IMR-90 (cell line): ENCODE results near the gene KCTD13.

Experiments
- BHLHE40 ChIP-seq: fragments of 150-350 bp; IDR thresholded peaks from 2 replicates; pipeline ENCODE4 v1.6.1; 2016; ENCODE audit warnings: mild to moderate bottlenecking, low read depth, low read length
- CEBPB ChIP-seq: IDR thresholded peaks from 2 replicates; pipeline ENCODE4 v1.6.1; 2012; ENCODE audit warnings: low read depth, low read length, improper control_type of control experiment
- CHD1 ChIP-seq: IDR thresholded peaks from 2 replicates; pipeline ENCODE4 v1.6.1; 2012; ENCODE audit warnings: low read depth, low read length, improper control_type of control experiment
- FOS ChIP-seq: fragments of 150-350 bp; IDR thresholded peaks from 2 replicates; pipeline ENCODE4 v1.6.1; 2016; ENCODE audit warnings: low read depth, low read length
- MAZ ChIP-seq: IDR thresholded peaks from 2 replicates; pipeline ENCODE4 v1.6.1; 2012; ENCODE audit warnings: low read depth, mild to moderate bottlenecking, low read length, improper control_type of control experiment, moderate library complexity, borderline replicate concordance
- MXI1 ChIP-seq: IDR thresholded peaks from 2 replicates; pipeline ENCODE4 v1.6.1; 2012; ENCODE audit warnings: low read depth, mild to moderate bottlenecking, low read length, moderate library complexity, borderline replicate concordance
- POLR2A ChIP-seq: IDR thresholded peaks from 2 replicates; pipeline ENCODE4 v1.6.1; 2012; ENCODE audit warnings: mild to moderate bottlenecking, low read depth, low read length
- RAD21 ChIP-seq: IDR thresholded peaks from 2 replicates; pipeline ENCODE4 v1.6.1; 2012; ENCODE audit warnings: low read length, improper control_type of control experiment
- RCOR1 ChIP-seq: IDR thresholded peaks from 2 replicates; pipeline ENCODE4 v1.6.1; 2012; ENCODE audit warnings: mild to moderate bottlenecking, low read length, improper control_type of control experiment; ENCODE audit not compliant: insufficient replicate concordance
- SMC3 ChIP-seq: fragments of 150-350 bp; IDR thresholded peaks from 2 replicates; pipeline ENCODE4 v1.6.1; 2016; ENCODE audit warnings: low read depth, mild to moderate bottlenecking, antibody characterized with exemption, low read length, moderate library complexity
- TF ChIP-seq, protein P1 (sequence below): conservative IDR thresholded peaks from 2 replicates; pipeline ENCODE4 v1.5.1; 2012; ENCODE audit warnings: mild to moderate bottlenecking, low read depth, low read length, improper control_type of control experiment
- TF ChIP-seq, protein P2 (sequence below): fragments of 150-350 bp; IDR thresholded peaks from 2 replicates; pipeline ENCODE4 v1.6.1; 2016; ENCODE audit warnings: low read depth, mild to moderate bottlenecking, low read length, moderate library complexity, borderline replicate concordance

- TF ChIP-seq, protein P1, sequence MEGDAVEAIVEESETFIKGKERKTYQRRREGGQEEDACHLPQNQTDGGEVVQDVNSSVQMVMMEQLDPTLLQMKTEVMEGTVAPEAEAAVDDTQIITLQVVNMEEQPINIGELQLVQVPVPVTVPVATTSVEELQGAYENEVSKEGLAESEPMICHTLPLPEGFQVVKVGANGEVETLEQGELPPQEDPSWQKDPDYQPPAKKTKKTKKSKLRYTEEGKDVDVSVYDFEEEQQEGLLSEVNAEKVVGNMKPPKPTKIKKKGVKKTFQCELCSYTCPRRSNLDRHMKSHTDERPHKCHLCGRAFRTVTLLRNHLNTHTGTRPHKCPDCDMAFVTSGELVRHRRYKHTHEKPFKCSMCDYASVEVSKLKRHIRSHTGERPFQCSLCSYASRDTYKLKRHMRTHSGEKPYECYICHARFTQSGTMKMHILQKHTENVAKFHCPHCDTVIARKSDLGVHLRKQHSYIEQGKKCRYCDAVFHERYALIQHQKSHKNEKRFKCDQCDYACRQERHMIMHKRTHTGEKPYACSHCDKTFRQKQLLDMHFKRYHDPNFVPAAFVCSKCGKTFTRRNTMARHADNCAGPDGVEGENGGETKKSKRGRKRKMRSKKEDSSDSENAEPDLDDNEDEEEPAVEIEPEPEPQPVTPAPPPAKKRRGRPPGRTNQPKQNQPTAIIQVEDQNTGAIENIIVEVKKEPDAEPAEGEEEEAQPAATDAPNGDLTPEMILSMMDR: no peak
- TF ChIP-seq POLR2A (no peak), MXI1 (no peak), CHD1 (no peak), SMC3 (no peak), CEBPB (no peak), RAD21 (no peak), MAZ (no peak), RCOR1 (no peak), FOS (no peak), BHLHE40 (no peak)
- TF ChIP-seq, protein P2, sequence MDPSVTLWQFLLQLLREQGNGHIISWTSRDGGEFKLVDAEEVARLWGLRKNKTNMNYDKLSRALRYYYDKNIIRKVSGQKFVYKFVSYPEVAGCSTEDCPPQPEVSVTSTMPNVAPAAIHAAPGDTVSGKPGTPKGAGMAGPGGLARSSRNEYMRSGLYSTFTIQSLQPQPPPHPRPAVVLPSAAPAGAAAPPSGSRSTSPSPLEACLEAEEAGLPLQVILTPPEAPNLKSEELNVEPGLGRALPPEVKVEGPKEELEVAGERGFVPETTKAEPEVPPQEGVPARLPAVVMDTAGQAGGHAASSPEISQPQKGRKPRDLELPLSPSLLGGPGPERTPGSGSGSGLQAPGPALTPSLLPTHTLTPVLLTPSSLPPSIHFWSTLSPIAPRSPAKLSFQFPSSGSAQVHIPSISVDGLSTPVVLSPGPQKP: no peak
Measured at GRCh38 chr16:29876217-29876593, 49.8 kb downstream of the KCTD13 start.
